SW480 (cell line): ENCODE data around the gene CA10.

Source experiments
- DNase-seq: peaks from one replicate; pipeline ENCODE4 v3.0.0-alpha.2; 2016; ENCODE audit warnings: low spot score

The CA10 gene

DNA sequence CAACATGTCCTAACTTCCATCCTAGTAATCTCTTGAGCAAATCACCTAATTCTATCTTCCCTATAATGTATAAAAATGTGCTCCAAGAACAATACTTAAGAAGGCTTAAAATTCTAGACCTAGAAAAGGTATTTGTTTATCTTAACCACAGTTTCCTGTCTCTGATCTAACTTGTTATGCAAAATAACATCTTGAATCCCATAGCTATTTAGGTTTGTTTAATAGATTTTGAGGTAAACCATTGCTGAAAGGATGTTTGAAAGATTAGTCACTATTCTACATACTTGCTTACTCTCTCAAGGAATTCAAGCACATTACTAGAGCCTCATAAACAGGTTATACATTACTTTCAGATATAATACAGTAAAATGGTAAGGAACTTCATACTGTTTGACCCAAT, 13.0 kb downstream of the CA10 start:
- DNase-seq: peak; percentile 2

DNA sequence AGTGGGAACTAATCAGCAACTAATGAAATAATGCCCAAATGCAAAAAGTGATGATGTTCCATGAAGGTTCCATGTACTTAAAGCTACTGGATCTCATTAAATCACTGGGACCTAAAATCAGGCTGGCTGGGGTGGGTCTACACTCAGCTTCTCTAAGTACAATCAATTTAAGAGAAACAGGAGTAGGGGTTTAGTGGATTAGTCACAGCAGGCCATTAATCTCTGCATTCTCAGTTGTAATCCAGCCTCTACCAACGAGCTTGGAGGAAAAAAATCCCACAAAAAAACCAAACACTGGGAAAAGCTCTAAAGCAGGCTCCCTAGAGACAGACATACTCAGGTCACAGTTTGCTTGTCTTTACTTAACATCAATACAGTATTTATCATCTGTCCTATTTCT, 15.0 kb downstream of the CA10 start:
- DNase-seq: no peak

- no peak for DNase-seq
Measured at GRCh38 chr17:52140601-52141000, 17.9 kb downstream of the CA10 start.

DNA sequence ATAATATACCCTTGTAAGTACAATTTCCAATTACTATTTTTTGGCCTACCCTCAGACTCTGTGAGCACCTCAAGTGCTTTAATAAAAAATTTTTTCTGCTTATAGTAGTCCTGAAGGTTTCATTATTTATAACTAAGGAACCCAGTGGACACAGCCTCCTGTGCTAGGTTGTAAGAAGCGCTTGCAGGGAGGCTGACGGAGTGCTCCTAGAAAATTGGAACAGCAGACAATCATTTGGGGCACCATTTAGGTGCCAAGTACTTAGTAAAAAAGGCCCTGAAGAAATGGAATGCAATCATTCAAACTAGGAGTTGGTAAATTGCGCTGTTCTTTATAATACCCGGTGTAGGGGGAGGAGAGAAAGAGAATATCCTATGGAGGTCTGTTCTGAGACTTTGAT, 19.8 kb downstream of the CA10 start:
- no peak for DNase-seq

- DNase-seq: no peak
Measured at GRCh38 chr17:52138350-52138749, 20.2 kb downstream of the CA10 start.

GRCh38 chr17:52136166-52136565, 22.3 kb downstream of the CA10 start:
- no peak for DNase-seq

DNA sequence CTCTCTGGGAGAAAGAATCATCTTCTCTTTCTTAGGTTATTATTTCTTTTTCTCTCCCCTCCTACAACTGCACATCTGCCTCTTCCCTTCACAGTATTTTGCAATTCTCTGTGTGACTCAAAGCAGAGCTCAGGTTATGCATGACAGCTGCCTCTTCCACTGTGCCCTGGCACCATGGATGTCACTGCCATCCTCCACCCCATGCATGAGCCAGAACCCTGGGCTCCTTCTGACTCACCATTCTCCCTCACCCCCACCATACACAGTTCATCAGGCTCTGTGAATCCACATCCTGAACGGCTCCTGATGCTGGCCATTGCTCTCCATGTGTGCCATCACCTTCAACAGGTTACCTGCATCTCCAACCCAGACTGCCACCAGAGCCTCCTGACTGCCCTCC, 23.9 kb downstream of the CA10 start:
- DNase-seq: no peak

DNA sequence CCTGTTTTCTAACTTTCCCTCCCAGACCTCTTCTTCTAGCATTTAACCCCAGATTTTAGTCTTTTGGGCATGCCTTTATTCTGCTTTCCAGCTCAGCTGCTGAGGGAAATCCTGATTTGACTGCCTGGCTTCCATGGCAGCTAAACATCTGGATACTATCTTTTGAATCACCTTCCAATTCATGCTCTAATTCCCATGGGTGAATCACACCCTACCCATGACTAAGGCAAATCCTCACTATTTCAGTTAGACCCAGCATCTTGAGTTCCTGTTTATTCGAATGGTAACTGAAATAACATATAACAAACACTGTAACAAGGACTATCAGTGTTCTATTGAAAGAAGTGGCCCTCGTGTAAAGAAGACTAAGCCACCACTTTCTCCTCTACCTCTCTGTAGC, 29.8 kb downstream of the CA10 start:
- DNase-seq: no peak

DNA sequence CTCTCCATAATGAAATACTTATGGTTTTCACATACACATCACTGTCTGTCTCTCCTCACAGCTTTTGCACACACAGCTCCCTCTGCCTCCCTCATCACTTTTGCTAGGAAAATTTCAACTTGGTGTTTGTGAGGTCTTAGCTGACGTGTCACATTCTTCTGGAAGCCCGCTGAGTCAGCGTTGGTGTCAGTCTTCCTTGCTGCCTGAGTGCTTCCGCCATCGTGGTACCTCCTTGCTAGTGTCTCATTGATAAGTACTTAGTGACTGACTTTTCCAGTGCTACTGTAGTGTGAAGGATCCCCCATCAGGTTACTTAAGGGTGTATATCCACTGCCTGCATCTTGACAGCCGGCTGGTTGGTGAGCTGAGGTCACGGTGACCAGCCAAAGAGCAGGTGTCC, 33.5 kb downstream of the CA10 start:
- DNase-seq: no peak

GRCh38 chr17:52124561-52124960, 34.0 kb downstream of the CA10 start:
- DNase-seq: no peak

DNA sequence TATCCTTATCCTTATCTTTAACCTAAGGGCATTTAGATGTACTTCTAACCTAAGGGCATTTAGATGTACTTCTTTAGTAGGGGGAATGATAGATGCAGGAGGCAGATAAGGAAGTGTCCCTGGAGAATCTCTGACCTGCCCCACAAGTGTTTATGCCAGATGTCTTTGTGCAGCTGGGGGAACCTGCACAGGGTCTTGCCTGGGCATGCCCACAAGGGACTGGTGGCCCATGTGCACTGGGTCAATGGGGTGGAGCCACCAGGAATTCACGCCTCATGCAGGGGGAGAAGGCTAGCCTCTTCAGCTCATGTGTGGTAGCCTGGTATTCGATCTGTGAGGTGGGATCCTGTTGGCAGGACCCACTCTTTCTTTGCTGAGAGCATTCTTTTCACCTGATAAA, 38.0 kb downstream of the CA10 start:
- no peak for DNase-seq

- no peak for DNase-seq
Measured at GRCh38 chr17:52110923-52111581, 47.5 kb downstream of the CA10 start.

GRCh38 chr17:52106638-52107261, 51.8 kb downstream of the CA10 start:
- DNase-seq: peak; percentile 28

GRCh38 chr17:52106072-52106471, 52.4 kb downstream of the CA10 start:
- no peak for DNase-seq

DNA sequence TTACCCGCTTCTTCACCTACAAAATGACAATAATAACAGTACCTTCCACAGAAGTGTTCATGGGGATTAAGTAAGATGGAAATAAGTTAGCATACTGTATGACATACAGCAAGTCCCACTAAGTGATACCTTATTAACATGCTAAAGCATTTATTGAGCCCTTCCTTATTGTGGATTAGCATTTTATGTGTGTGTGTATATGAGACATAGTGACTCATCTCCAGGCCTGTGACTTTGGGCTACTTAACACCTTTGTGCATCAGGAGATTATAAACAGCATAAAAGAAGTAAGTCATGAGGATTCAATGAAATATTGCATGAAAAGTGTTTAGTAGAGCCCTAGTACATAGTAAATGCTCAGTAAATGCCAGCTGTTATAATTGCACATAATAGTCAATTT, 52.9 kb downstream of the CA10 start:
- DNase-seq: peak; percentile 7

- no peak for DNase-seq
Measured at GRCh38 chr17:52096056-52096455, 62.5 kb downstream of the CA10 start.

DNA sequence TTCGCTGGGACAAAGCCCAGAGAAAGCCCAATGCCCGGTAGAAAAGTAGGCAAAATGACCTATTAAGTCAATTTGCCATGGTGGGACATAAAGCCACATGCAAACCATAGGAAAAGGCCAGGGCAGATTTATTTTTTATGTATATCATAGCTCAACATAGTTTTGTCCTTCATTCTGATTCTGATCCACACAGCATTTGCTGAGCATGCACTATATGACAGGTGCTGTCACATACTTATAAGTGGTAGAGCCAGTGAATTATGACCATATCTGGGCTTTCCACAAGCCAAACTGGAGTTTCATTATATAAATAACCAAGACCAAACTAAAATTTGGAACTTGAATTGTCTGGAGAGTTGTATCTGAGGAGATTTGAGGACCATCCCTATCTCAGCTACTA, 74.3 kb downstream of the CA10 start:
- DNase-seq: no peak

GRCh38 chr17:52079496-52079895, 79.0 kb downstream of the CA10 start:
- no peak for DNase-seq

GRCh38 chr17:52071712-52072111, 86.8 kb downstream of the CA10 start:
- no peak for DNase-seq

- no peak for DNase-seq
Measured at GRCh38 chr17:52064791-52065211, 93.7 kb downstream of the CA10 start.

DNA sequence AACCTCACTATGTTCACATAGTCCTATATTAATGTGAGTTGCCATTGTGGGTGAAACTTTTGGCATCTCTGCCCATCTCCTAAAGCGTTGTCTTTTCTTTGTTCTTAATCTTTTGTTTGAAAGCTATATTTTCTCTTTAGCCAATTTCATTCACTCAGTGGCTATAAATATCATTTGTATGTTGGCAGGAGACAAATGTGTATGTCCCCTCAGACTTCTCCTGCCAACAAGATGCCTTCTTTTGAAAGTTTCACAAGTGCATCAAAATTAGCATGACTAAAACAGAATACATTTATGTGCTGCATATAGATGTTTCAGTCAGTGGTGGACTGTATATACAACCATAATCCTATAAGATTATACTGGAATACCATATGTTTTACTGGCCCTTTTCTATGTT, 109.0 kb downstream of the CA10 start:
- DNase-seq: no peak

DNA sequence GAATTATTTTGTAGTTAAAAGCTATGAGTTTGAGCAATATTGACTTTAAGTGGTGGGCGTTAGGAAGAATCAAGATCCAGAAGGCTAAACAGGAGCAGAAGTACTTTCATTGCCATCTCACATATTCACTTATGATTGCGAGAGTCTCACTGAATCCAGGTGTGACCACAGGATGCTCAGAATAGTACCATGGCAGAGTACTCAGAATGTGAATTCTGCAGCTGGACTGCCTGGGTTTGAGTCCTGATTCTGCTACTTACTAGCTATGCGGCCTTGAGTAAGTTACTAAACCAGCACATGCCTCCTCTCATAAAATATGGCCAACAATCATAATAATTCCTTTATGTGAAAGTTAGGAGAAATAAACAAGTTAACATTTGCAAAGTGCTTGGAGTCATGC, 109.5 kb downstream of the CA10 start:
- no peak for DNase-seq

GRCh38 chr17:52048137-52048898, 110.2 kb downstream of the CA10 start:
- DNase-seq: no peak
